Measurements from ENCODE around the gene SRPX2.

DNA sequence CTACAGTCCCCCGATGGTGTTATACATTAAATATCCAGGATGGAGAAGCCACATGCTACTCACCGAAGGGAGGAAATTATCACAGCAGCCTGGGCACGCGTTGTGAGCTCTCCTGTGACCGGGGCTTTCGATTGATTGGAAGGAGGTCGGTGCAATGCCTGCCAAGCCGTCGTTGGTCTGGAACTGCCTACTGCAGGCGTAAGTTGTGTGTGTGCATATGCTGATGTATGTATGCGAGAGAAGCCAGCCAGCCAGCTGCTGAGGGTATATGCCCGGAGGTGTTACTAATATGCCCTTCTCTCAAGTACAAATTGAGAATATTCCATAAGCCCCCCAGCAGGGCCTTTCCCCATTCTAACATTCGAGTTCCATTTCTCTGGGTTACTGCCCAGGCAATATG lies 18.2 kb downstream of the SRPX2 start:
- TF ChIP-seq POLR2AphosphoS5 (IDR thresholded peaks at IDR 0.05; ENCODE audit: borderline replicate concordance, low read depth, low read length) (no peak), EZH2 (IDR thresholded peaks at IDR 0.05) (no peak), FOXP2 (optimal IDR thresholded peaks at IDR 0.05; ENCODE audit: control extremely low read depth, extremely low read length, insufficient read depth) (no peak)

Data from SK-N-MC (cell line).